AG08395 (cell line): ENCODE measurements around the gene PRKAG2.

Experiments used
- DNase-seq: peaks from one replicate; pipeline ENCODE4 v3.0.0; 2012; ENCODE audit warnings: mixed read lengths, low spot score

Gene PRKAG2

GRCh38 chr7:151866028-151866427, 10.9 kb downstream of the PRKAG2 start:
- no peak for DNase-seq

- no peak for DNase-seq
Measured at GRCh38 chr7:151865070-151865670, 11.7 kb downstream of the PRKAG2 start.

GRCh38 chr7:151864561-151864960, 12.4 kb downstream of the PRKAG2 start:
- no peak for DNase-seq

GRCh38 chr7:151864081-151864480, 12.8 kb downstream of the PRKAG2 start:
- no peak for DNase-seq

DNA sequence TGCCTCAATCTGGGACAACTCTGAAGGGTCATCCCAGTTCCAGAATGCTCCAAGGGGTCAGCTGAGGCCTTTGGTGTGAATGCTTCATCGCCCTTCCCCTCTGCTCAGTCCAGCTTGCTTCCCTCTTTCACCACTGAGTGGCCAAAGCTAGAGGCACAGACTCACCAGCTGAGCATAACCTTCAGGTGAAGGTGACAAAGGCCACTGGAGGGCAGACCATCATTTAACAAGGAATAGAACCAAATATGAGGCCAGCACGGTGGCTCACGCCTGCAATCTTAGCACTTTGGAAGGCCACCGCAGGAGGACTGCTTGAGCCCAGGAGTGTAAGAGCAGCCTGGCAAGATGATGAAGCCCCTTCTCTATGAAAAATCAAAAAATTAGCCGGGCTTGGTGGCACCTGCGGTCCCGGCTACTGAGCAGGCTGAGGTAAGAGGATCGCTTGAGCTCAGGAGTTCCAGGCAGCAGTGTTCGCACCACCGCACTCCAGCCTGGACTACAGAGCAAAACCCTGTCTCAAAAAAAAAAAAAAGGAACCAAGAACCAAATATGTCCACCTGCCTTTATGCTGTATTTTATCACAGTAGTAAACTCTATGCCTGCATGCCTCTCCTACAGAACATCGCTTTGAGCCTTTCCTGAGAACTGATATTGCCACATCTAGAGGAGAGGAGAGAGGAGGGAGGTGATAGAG, 13.4 kb downstream of the PRKAG2 start:
- no peak for DNase-seq

GRCh38 chr7:151862606-151863381, 14.1 kb downstream of the PRKAG2 start:
- DNase-seq = no peak

GRCh38 chr7:151861881-151862280, 15.0 kb downstream of the PRKAG2 start:
- DNase-seq = no peak

DNA sequence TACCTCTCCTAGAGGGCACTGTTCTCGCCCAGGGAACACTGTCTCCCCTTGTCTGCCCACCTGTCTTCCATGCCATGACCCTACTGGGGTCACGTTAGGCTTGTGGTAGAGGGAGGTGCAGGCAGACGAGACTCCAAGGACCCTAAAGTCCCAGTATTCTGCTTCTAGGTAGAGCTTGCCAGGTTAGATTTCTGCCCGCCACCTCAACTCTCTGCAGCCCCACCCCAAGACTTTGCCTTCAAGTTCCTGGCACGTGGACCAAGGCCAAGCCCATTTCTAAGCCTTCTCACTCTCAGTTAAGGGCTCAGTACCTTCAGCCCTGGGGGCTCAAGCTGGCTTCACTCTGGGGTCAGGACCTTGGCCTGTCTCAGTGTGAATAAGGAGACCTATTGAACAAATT, 16.1 kb downstream of the PRKAG2 start:
- DNase-seq = no peak

GRCh38 chr7:151859948-151860685, 16.8 kb downstream of the PRKAG2 start:
- no peak for DNase-seq

DNA sequence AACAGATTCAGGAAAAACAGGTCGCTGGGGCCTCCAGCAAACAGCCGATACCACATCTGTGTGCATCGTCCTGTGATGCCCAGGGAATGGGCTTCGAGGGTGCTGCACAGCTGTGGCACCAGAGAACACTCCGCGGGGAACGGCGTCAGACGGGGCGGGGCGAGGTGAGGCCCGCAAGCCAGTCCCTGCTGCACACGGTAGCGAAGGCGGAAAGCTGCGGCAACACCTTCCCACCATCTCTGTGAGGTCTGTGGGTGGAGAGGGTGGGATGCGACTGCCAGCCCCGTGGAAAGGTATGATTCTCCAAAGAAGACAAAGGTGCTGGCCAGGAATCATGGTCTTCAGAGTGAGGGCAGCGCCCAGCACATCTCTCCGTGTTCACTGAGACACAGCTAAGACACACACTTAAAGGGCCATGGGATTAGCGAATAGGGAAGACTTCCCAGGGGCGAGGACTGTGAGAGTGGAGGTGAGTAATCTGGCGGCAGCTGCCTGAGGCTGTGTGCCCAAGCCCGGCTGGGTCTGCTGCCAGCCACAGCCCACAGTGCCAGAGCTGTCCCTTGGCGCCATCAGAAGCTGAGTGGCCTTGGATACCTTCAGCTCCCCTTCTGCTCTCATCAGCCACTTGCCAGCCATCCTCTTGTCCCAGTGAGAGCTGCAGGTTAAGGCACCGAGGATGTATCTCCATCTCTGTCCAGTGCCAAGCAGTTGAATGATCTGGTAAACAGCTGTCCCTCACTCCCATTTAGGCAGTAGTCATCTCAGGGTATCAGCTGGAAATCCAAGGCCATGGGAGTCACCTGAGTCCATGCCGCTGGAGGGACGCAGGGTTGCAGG, 17.6 kb downstream of the PRKAG2 start:
- DNase-seq = no peak

DNA sequence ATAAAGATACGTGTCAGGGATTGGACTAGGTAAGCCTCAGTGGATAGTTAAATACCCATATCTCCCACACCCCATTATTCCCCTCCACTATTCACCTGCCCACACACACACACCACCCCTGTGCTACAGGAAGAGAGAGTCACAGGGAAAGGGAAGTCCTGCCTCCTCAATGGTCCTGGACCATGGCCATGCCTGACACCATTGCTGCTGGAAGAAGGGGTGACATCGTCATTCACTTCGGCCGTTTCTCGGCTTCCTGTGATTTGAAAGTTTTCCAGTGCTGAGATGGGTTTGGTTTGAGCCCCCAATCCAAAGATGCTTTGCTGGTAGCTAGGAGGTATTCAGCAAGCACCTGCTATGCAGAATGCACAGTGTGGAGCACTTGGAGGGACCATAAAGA, 18.5 kb downstream of the PRKAG2 start:
- no peak for DNase-seq

DNA sequence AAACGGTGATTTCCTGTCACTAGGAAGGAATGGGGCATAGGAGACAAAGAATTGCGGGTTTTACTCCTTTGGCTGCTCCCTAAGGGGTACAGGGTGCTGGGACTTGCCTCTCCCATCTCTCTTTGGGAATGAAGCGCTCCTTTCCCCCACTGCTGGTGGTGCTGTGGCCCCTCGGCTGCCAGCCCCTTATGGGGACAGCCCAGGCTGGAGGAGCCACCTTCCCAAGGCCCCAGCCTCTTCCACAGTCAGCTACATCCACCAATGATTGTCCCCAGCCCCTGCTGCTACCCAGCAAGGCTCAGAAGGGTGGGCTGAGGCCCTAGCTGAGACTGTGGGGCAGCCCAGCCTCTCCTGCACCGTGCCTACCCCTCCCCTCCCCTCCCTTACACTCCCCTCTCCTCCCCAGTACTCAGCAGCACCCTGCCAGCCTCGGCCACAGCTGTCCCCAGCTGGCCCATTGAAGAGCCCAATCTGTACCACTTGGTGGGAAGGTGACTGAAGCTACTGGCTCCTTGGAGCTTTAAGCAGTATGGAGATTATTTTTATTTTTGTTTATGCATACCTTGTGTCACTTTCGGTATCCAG, 19.0 kb downstream of the PRKAG2 start:
- DNase-seq = no peak

- DNase-seq = no peak
Measured at GRCh38 chr7:151857412-151857811, 19.5 kb downstream of the PRKAG2 start.

- DNase-seq = no peak
Measured at GRCh38 chr7:151856516-151856915, 20.4 kb downstream of the PRKAG2 start.

DNA sequence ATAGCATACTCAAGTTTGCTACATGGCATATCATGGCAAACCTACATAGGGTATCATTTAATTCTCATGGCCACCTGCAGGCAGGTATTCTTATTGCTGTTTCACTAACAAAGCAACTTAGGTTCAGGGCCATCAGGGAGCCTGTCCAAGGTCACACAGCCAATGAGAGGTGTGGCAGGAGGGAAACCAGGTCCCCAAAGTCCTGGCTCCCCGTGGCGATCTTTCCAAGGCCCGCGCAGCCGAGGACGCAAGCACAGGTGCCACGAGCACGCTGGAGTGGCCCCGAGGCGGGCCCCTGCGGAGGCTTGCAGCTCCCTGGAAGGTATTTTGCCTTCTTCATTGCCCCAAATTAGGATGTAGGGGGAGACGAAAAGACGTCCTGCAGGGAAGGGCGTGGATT, 20.8 kb downstream of the PRKAG2 start:
- no peak for DNase-seq

GRCh38 chr7:151854720-151855071, 22.2 kb downstream of the PRKAG2 start:
- no peak for DNase-seq

DNA sequence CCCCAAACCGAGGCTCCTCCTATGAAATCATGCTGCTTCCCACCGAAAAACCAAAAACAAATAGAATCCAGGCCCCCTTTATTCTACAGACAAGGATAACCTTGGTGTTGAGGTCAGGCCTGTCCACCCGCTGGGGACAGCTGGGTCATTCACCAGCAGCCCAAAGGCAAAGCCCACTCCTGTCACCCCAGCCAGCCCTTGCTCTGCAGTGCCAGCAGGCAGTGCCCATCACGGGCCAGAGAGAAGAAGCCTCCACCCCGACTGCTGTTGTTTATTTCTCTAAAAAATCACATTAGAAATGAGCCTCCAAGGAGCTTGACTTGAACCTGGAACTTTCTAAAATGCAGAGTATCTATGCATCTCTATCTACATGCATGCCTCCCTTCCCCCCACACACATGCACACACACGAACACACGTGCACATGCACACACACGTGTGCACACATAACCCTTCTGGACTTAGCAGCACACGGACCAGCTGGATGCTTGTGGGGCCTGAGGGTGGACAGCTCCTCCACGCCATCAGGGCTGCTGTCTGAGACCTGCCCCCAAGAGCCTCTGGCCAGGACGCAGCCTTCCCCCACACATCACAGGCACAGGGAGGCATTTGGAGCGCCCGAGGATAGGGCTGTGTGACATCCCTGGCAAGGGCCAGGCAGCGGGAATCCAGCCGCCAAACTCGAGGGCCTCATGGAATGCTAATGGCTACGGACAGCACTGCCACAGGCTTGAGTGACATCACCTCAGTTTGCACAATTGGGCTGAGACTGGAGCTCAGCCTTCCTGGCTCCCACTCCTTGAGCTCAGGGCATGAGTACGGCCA, 22.8 kb downstream of the PRKAG2 start:
- no peak for DNase-seq

DNA sequence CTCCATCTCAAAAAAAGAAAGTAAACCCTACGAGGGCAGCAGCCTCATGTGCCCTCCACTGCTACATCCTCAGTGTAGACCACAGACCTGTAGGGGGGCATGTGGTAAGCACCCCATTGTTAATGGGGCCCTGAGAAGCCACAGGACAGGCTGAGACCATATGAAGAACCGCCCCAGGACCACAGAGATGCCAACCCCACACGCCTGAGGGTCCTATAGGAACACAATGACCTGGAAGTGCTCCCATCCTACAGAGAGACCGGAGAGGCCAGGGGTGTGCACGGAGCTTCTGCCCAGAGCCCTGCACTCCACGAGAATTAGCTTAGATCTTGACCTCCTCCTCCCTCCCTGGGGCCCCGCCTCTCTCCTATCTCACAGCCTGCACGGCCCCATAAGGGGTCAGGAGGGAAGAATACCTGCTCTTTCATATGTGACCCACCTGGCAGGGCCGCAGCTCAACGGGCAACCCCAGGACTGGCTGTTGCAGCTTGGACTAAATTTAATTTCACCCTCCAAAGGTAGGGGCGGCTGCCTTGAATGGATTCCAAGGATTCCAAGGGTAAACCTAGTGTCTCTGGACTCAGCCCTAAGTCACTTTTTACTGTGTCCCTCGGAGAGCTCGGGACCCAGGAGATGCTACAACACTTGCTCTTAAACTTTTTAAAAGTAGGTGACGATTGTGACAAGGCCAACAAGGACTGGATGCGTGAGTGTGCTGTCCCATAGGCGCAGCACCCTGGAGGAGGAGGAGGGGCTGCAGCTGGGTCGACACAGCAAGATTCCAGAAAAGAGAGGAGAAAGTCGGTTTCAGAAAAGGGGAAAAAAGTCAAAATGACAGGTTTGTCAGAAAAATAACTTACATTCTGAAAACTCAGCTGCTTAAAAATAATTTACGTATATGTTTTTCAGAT, 24.2 kb downstream of the PRKAG2 start:
- DNase-seq = no peak

DNA sequence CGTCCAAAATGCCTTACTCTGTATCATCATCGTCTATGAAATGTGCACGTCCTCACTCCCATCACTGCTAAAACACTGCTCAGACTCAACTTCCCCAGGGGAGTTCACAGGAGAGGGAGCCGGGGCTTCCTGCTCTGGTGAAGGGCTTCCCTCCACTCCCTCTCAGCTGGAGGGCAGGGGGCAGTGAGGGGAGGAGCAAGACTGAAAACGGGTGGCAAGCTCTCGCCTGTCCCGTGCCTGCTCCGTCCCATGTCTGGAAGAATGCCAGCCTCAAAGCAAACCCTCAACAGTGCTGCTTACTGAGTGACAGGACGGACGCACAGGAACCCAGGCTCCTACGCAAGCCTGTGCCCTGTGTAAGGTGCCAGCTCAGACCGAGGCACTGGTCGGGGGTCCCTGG, 25.1 kb downstream of the PRKAG2 start:
- DNase-seq = no peak
